Inflammatory macrophage (primary cell): ENCODE measurements around the gene BCO2.
"Not testable (repeated sequence)": the region's sequence is repeated elsewhere in the genome, so short reads cannot be mapped to it uniquely, and the experiment has no call there.

ENCODE experiments used
- DNase-seq, 2 donors: peaks; one replicate each; pipeline ENCODE4 v3.0.0-alpha.2; 2020 to 2022
- total RNA-seq, 18 experiments: gene quantifications; one replicate each; lab custom pipeline; 2026; ENCODE audit warnings: mixed read lengths in 6 of 18, inconsistent platforms in 2 of 18; lab: John Stamatoyannopoulos, UW

Gene BCO2
- 0.05 to 1.2 (median 0.43) reads per million in 18 experiments for total RNA-seq

- peak; percentile 78 to 82 for DNase-seq
Measured at GRCh38 chr11:112174789-112175598, at the start of gene BCO2. TSS of gene BCO2 (plus strand) at chr11:112175512. CDS start at chr11:112175602, 90 bp downstream.

GRCh38 chr11:112127056-112127455 is 48.3 kb upstream of the BCO2 start:
- no peak for DNase-seq

- DNase-seq = peak in 1 of 2 donors; percentile 18
Measured at GRCh38 chr11:112128483-112129121, 46.7 kb upstream of the BCO2 start.

GRCh38 chr11:112129656-112130055 is 45.7 kb upstream of the BCO2 start:
- DNase-seq = peak; percentile 89 to 94

DNA sequence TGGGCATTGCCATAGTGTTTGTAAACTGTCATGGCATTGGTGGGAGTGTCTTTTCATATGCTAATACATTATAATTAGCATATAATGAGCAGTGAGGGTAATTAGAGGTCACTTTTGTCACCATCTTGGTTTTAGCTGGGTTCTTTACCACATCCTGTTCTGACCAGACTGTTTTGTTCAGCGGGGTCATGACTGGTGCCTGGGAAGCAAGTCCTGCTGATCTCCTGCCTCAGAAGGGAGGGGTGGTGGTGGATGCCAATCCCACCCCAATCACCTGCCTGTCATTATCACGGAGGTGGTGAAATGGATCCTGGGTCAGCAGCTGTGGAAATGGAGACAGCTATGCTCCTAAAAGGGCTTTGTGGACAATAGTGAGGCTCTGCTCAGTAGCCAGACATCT is 42.6 kb upstream of the BCO2 start:
- DNase-seq = peak; percentile 26 to 28

DNA sequence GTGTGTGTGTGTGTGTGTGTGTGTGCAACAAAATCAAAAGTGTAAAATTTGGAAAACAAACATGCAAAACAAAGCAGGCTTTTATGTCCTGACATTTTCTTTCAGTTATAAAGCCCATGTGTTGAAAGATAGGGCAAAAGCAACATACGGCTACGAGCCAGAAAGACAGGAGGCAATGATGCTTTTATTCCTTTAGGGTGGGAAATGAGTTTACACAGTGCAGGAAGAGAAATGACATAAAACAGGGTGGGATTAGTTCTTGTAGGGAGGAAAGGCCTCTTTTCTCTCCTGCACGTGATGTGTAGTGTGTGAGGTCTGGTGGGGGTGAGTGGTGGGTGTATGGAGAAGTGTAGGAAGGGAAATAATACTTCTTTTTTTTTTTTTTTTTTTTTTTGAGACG is 40.8 kb upstream of the BCO2 start:
- peak; percentile 23 to 41 for DNase-seq

DNA sequence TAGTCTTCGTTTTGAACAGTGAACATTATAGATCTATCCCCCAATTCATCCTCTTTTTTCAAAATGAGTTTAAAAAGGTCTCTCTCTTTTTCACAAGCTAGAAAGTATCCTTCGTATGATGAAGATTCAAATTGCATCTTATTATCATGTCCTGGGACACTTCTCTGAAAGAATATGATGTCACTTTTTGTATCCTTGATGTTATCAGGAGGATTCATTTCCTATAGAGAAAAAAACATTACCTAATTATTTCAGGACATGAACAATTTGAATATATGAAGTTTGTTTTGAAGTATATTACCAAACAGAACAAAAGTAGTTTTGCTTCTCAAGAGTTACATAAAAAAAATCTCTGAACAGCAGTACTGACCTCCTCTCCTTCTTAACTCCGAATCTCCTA is 31.7 kb upstream of the BCO2 start:
- DNase-seq = no peak

DNA sequence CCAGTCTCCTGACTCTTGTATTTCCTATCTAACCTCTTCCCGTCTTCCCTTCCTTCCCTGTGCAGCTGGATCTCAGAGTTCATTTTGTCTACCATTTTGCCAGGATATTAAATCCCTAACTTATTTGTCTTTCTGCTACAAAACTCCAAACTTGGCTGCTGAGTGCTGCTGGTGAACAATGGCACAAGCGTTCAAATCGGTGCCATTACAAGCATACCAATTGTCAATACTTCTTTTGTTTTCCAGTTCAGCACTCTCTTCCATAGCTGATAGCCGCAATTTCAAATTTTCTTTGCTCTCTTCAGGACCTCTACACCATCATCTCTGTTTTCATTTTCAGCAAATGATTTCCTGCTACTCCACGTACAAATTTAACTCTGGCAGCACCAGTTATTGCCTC is 24.8 kb upstream of the BCO2 start:
- no peak for DNase-seq

DNA sequence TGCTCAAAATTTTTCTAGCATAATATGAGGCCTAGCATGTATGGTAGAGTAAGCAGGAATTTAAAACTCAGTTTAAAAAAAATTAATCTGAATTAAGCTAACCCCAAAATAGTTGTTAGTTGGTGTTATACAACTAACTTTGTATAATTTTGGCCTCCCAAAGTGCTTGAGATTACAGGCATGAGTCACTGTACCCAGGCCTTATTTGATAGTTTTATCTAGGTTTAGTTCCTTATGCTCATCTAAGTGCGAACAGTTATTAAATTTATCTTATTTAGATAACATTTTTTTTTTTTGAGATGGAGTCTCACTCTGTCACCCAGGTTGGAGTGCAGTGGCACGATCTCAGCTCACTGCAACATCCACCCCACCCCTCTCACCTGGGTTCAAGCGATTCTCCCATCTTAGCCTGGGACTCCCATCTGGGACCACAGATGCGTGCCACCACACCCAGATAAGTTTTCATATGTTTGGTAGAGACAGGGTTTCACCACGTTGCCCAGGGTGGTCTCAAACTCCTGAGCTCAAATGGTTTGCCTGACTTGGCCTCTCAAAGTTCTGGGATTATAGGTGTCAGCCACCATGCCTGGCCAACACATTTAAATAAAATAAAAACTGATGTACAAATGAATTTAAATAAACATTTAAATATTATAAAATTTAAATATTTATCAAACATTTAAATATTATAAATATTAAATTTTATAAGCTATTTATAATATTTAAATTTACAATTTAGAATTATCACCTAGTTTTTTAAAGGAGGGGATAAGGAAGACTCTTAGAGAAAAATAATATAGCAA is 19.0 kb upstream of the BCO2 start:
- no peak for DNase-seq

- peak; percentile 91 to 96 for DNase-seq
Measured at GRCh38 chr11:112156956-112157766, 18.2 kb upstream of the BCO2 start.

DNA sequence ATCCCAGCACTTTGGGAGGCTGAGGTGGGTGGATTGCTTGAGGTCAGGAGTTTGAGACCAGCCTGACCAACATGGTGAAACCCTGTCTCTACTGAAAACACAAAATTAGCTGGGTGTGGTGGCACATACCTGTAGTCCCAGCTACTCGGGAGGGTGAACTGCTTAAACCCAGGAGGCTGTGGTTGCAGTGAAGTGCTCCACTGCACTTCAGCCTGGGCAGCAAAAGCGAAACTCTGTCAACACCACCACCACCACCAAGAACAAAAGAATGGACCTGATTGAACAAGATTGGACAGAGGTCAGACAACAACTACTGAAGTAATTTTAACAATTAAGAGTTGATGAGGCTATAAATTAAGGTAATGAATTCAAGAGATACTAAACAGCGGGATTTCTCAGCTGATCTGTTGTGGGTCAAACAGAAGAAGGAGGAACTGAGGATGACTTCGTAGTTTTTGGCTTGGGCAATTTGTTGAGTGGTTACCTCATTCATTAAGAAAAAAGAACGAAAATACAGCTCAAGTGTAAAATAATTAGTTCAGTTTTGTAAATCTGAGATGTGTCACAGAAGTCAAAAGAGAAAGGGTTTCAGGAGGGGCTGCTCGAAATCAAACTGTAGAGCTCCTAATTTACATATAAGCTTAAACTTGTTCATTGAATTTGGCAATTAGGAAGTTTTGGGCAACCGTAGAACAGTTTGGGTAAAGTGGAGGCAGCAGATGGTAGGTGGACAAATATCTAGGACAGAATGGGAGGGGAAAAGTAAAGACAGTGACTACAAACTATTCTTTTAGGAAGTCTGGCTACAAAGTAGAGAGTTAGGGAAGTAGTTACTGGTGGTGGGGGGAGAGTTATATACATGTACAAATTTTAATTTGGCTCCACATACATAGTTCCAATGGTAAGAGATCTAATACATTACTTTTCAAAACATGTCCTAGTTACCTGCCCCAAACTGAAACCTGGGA is 15.9 kb upstream of the BCO2 start:
- DNase-seq = peak; percentile 76 to 83

DNA sequence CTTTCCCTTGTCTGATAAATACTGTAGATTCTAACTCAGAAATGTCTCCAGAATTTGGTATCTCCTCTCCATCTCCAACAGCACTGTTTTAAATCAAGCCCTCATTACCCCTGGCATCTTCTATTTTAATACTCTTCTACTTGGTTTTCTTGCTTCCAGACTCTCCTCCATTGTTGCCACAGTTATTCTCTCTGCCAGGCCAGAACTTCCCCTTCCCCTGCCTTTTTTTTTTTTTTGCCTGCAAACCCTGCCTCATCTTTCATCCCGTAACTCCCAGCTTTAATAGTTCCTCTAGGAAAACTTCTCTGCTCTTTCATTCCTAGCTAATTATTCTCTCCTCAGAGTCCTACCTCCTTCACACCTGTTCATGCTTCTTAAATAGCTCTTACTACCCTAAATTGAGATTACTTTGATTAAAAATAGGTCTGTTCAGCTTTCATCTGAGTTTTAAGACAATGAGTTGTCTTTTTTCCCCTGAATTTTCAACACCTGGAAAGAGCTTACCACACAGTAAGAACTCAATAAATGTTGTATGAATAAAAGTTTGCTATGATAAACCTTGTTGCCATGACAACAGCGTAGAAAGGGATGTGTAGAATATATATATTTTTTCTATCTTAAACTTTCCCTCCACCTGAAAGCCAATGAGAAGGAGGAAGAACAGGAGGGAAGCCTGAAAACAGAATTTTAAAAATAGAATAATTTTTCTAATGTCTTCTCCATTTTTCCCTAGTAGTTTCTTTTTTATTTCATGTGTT is 15.0 kb upstream of the BCO2 start:
- DNase-seq = peak; percentile 37 to 40

- DNase-seq = peak; percentile 44 to 74
Measured at GRCh38 chr11:112161012-112161411, 14.3 kb upstream of the BCO2 start.

DNA sequence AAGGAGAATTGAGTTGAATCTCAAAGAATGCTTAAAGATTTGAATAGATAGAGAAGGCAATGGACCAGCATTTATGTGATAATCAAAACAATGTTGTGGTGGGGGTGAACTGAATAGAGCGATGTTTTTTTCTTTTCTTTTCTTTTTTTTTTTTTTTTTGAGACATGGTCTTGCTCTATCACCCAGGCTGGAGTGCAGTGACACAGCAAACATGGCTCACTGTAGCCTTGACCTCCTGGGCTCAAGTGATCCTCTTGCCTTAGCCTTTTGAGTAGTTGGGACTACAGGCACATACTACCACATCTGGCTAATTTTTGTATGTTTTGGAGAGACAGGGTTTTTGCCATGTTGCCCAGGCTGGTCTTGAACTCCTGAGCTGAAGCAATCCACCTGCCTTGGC is 13.1 kb upstream of the BCO2 start:
- DNase-seq = not testable (repeated sequence)

- no peak for DNase-seq
Measured at GRCh38 chr11:112162761-112163546, 12.4 kb upstream of the BCO2 start.

- DNase-seq = peak; percentile 82 to 84
Measured at GRCh38 chr11:112163875-112164685, 11.2 kb upstream of the BCO2 start, which contains the start of gene IL18. TSS of gene IL18 (minus strand) at chr11:112164094. CDS start at chr11:112155053, 9,041 bp downstream.

- DNase-seq = peak in 1 of 2 donors; percentile 17
Measured at GRCh38 chr11:112165049-112165448, 10.3 kb upstream of the BCO2 start.

GRCh38 chr11:112166562-112166961 is 8.8 kb upstream of the BCO2 start:
- DNase-seq = peak; percentile 64 to 66
